Right lung (tissue), 5 donors: ENCODE data around the gene TSC22D1. TPM values are rescaled to one million over a fixed set of nuclear protein-coding genes. Genes with fewer than 3 reads are reported as not detected.
A peak's percentile ranks its signal among the peaks of the same experiment; 100 is the strongest.
"Not testable (repeated sequence)": the region's sequence is repeated elsewhere in the genome, so short reads cannot be mapped to it uniquely, and the experiment has no call there.

Experiments used
- DNase-seq, 2 donors: peaks; one replicate each; pipeline ENCODE4 v3.0.0-alpha.2; 2013
- polyA plus RNA-seq, 5 donors: library from polyadenylated mRNA; unstranded; fragments of 120-200 nt; gene quantifications; one replicate each; pipeline versions ENCODE4 v1.2.1 to v1.2.3, GENCODE V29; 2013; ENCODE audit warnings: inconsistent platforms in 1 of 5, low replicate concordance in 1 of 5; ENCODE audit not compliant: insufficient read length in 5 of 5, insufficient read depth in 1 of 5

Gene TSC22D1
- polyA plus RNA-seq, 5 donors, result 163 to 199 (median 181) TPM

- no peak for DNase-seq
Observed at GRCh38 chr13:44574466-44574855, 1.7 kb downstream of the TSC22D1 start.

GRCh38 chr13:44573790-44574465 lies 2.2 kb downstream of the TSC22D1 start:
- no peak for DNase-seq

GRCh38 chr13:44573071-44573470 lies 3.1 kb downstream of the TSC22D1 start:
- no peak for DNase-seq

GRCh38 chr13:44566601-44567000 lies 9.5 kb downstream of the TSC22D1 start:
- DNase-seq, result no peak

- DNase-seq, result no peak
Observed at GRCh38 chr13:44565881-44566280, 10.2 kb downstream of the TSC22D1 start.

- no peak for DNase-seq
Observed at GRCh38 chr13:44564936-44565335, 11.2 kb downstream of the TSC22D1 start.

- DNase-seq, result not testable (repeated sequence)
Observed at GRCh38 chr13:44562853-44563252, 13.3 kb downstream of the TSC22D1 start.

- no peak for DNase-seq
Observed at GRCh38 chr13:44561351-44561750, 14.8 kb downstream of the TSC22D1 start.

GRCh38 chr13:44557986-44558385 lies 18.1 kb downstream of the TSC22D1 start:
- DNase-seq, result no peak

GRCh38 chr13:44555207-44555606 lies 20.9 kb downstream of the TSC22D1 start:
- no peak for DNase-seq

- DNase-seq, result no peak
Observed at GRCh38 chr13:44549476-44549875, 26.7 kb downstream of the TSC22D1 start.

GRCh38 chr13:44546164-44546563 lies 30.0 kb downstream of the TSC22D1 start:
- no peak for DNase-seq

- DNase-seq, result peak; percentile 6 to 11
Observed at GRCh38 chr13:44543369-44543768, 32.8 kb downstream of the TSC22D1 start.

GRCh38 chr13:44542361-44542760 lies 33.8 kb downstream of the TSC22D1 start:
- no peak for DNase-seq

- DNase-seq, result no peak
Observed at GRCh38 chr13:44541601-44542000, 34.5 kb downstream of the TSC22D1 start.

- no peak for DNase-seq
Observed at GRCh38 chr13:44540761-44541434, 35.2 kb downstream of the TSC22D1 start.

- no peak for DNase-seq
Observed at GRCh38 chr13:44537248-44537647, 38.9 kb downstream of the TSC22D1 start.

- no peak for DNase-seq
Observed at GRCh38 chr13:44523146-44524015, 52.7 kb downstream of the TSC22D1 start.

- DNase-seq, result no peak
Observed at GRCh38 chr13:44519642-44520041, 56.5 kb downstream of the TSC22D1 start.

GRCh38 chr13:44516771-44517170 lies 59.4 kb downstream of the TSC22D1 start:
- DNase-seq, result no peak

- DNase-seq, result no peak
Observed at GRCh38 chr13:44514278-44514677, 61.9 kb downstream of the TSC22D1 start.

- not testable (repeated sequence) for DNase-seq
Observed at GRCh38 chr13:44509853-44510252, 66.3 kb downstream of the TSC22D1 start.
